Right cardiac atrium (tissue), 5 donors: ENCODE measurements around the gene APCDD1. TPM values are rescaled to one million over a fixed set of nuclear protein-coding genes. Genes with fewer than 3 reads are reported as not detected.
"Not testable (repeated sequence)": the region's sequence is repeated elsewhere in the genome, so short reads cannot be mapped to it uniquely, and the experiment has no call there.

Experiments
- ATAC-seq, 2 donors: fragments of 200-7000 bp; cut with Tn5 transposase; one replicate each; pipeline versions ENCODE4 v1.8.0 to v1.9.1; 2020; ENCODE audit warnings: moderate library complexity in 2 of 2, mild to moderate bottlenecking in 1 of 2
- DNase-seq, 3 donors: peaks; one replicate each; pipeline ENCODE4 v3.0.0-alpha.2; 2020
- H3K27ac ChIP-seq: one replicate; pipeline ENCODE4 v1.5.1; 2013; ENCODE audit warnings: mild to moderate bottlenecking, low read length, control low read depth, moderate library complexity
- H3K27me3 ChIP-seq: one replicate; pipeline ENCODE4 v1.6.1; 2013; ENCODE audit not compliant: control insufficient read depth, insufficient read depth
- H3K4me1 ChIP-seq: one replicate; pipeline ENCODE4 v1.6.1; 2013; ENCODE audit warnings: low read length; ENCODE audit not compliant: control insufficient read depth, insufficient read depth
- H3K4me3 ChIP-seq: one replicate; pipeline ENCODE4 v1.5.1; 2013; ENCODE audit warnings: low read length, control low read depth
- H3K9me3 ChIP-seq: one replicate; pipeline ENCODE4 v1.6.1; 2013; ENCODE audit warnings: low read length; ENCODE audit not compliant: control insufficient read depth
- WGBS: extraction: QIAGEN DNeasy Blood & Tissue Kit; methylation state at CpG from one replicate; pipeline ENCODE4 v1.1.7; 2013; 5-methylcytosine and 5-hydroxymethylcytosine counted together
- intact Hi-C, 4 donors: fragments of 100-400 bp; cut with DNase I; formaldehyde crosslinking; loops; one replicate each; pipeline versions ENCODE4 v1.11.0 to v1.14.0; 2022 to 2023
- polyA plus RNA-seq: library from polyadenylated mRNA; stranded (reverse); fragments of 200-250 nt; gene quantifications from one replicate; pipeline ENCODE4 v1.2.3, GENCODE V29; 2013
- total RNA-seq, 4 donors: library from RNA; stranded (reverse); fragmentation: NEBNext Ultra II Directional; extraction: Animal tissue kit (Norgen Biotek cat#: 25700); gene quantifications; one replicate each; pipeline ENCODE4 v1.2.1, GENCODE V29; 2021
- donor health status: healthy with polysubstance abuse.
- donor health status: DM: no; HTN: yes; CAD: no.
- donor health status: DM: no; HTN: no; CAD: no.
- donor health status: DM: no; HTN: yes; CAD: no; lungs with severe emphysema.
- donor health status: DM: yes; HTN: yes; CAD: no.

Gene APCDD1
- total and polyA plus RNA-seq, 5 donors, result 18.2 to 76.1 (median 48.0) TPM

- Histone ChIP-seq H3K4me3 (no peak overlapping the region), H3K27me3 (no peaks in the 10 kb centered on the region), H3K4me1 (peaks cover 5% of the 10 kb centered on the region), H3K27ac (no peak overlapping the region), H3K9me3 (no peaks in the 10 kb centered on the region)
- intact Hi-C loops, result no loop called here
- 93% methylated on average over 4 of the region's 4 CpGs for WGBS
- ATAC-seq, result no peak
- no peak for DNase-seq
Observed at GRCh38 chr18:10463741-10464140, 9.3 kb downstream of the APCDD1 start.

- H3K27ac ChIP-seq, H3K27me3 ChIP-seq, H3K4me3 ChIP-seq, DNase-seq, H3K9me3 ChIP-seq, H3K4me1 ChIP-seq, ATAC-seq, intact Hi-C loops: not testable (repeated sequence)
- 97% methylated on average over 2 of the region's 2 CpGs for WGBS
Observed at GRCh38 chr18:10464161-10464648, 9.8 kb downstream of the APCDD1 start.

GRCh38 chr18:10465174-10465939, 10.9 kb downstream of the APCDD1 start:
- Histone ChIP-seq H3K27ac (no peak overlapping the region), H3K27me3 (no peaks in the 10 kb centered on the region), H3K9me3 (no peaks in the 10 kb centered on the region), H3K4me3 (no peak overlapping the region), H3K4me1 (peaks cover 5% of the 10 kb centered on the region)
- DNase-seq (no peak), ATAC-seq (no peak)
- intact Hi-C loops, result no loop called here
- 61% methylated on average over 9 of the region's 9 CpGs for WGBS

- Histone ChIP-seq H3K4me1 (peaks cover 2% of the 10 kb centered on the region), H3K27ac (no peak overlapping the region), H3K9me3 (no peaks in the 10 kb centered on the region), H3K27me3 (no peaks in the 10 kb centered on the region), H3K4me3 (no peak overlapping the region)
- intact Hi-C loops, result no loop called here
- DNase-seq, result no peak
- no peak for ATAC-seq
- WGBS, result 89% methylated on average over 7 of the region's 7 CpGs
Observed at GRCh38 chr18:10470429-10470828, 16.0 kb downstream of the APCDD1 start.

- no peaks in the 10 kb centered on the region for H3K27me3 ChIP-seq
- no peaks in the 10 kb centered on the region for H3K9me3 ChIP-seq
- ATAC-seq (no peak), DNase-seq (no peak)
- WGBS, result 89% methylated on average over 22 of the region's 22 CpGs
- H3K27ac ChIP-seq, result no peak overlapping the region
- H3K4me1 ChIP-seq, result peaks cover 2% of the 10 kb centered on the region
- intact Hi-C loops, result no loop called here
- H3K4me3 ChIP-seq, result no peak overlapping the region
Observed at GRCh38 chr18:10471574-10471973, 17.1 kb downstream of the APCDD1 start.

GRCh38 chr18:10473132-10473531, 18.7 kb downstream of the APCDD1 start:
- no peak for ATAC-seq
- intact Hi-C loops, result no loop called here
- peaks cover 5% of the 10 kb centered on the region for H3K4me1 ChIP-seq
- H3K27ac ChIP-seq, result no peak overlapping the region
- 79% methylated on average over 5 of the region's 5 CpGs for WGBS
- H3K27me3 ChIP-seq, result no peaks in the 10 kb centered on the region
- no peak overlapping the region for H3K4me3 ChIP-seq
- DNase-seq, result no peak
- no peaks in the 10 kb centered on the region for H3K9me3 ChIP-seq

- DNase-seq, result peak in 1 of 3 donors; percentile 21
- no peak overlapping the region for H3K4me3 ChIP-seq
- no peak for ATAC-seq
- no peaks in the 10 kb centered on the region for H3K27me3 ChIP-seq
- no peak overlapping the region for H3K27ac ChIP-seq
- peaks cover 3% of the 10 kb centered on the region for H3K4me1 ChIP-seq
- H3K9me3 ChIP-seq, result no peaks in the 10 kb centered on the region
- intact Hi-C loops, result no loop called here
- 96% methylated on average over 17 of the region's 17 CpGs for WGBS
Observed at GRCh38 chr18:10474309-10474708, 19.9 kb downstream of the APCDD1 start.

- ATAC-seq (no peak), DNase-seq (no peak)
- H3K27ac ChIP-seq, result no peak overlapping the region
- H3K4me3 ChIP-seq, result no peak overlapping the region
- H3K27me3 ChIP-seq, result no peaks in the 10 kb centered on the region
- 78% methylated on average over 3 of the region's 3 CpGs for WGBS
- intact Hi-C loops, result no loop called here
- no peaks in the 10 kb centered on the region for H3K9me3 ChIP-seq
- H3K4me1 ChIP-seq, result peaks cover 3% of the 10 kb centered on the region
Observed at GRCh38 chr18:10475276-10475653, 20.8 kb downstream of the APCDD1 start.

- no peaks in the 10 kb centered on the region for H3K9me3 ChIP-seq
- DNase-seq (peak in 1 of 3 donors; percentile 40), ATAC-seq (no peak)
- H3K4me1 ChIP-seq, result peaks cover 3% of the 10 kb centered on the region
- no peak overlapping the region for H3K27ac ChIP-seq
- no peaks in the 10 kb centered on the region for H3K27me3 ChIP-seq
- 83% methylated on average over 15 of the region's 15 CpGs for WGBS
- no peak overlapping the region for H3K4me3 ChIP-seq
- intact Hi-C loops, result no loop called here
Observed at GRCh38 chr18:10475654-10476291, 21.3 kb downstream of the APCDD1 start.

GRCh38 chr18:10476338-10476791, 21.9 kb downstream of the APCDD1 start:
- Histone ChIP-seq H3K27ac (no peak overlapping the region), H3K27me3 (no peaks in the 10 kb centered on the region), H3K9me3 (no peaks in the 10 kb centered on the region), H3K4me1 (peaks cover 3% of the 10 kb centered on the region), H3K4me3 (no peak overlapping the region)
- WGBS, result 73% methylated on average over 9 of the region's 9 CpGs
- no peak for ATAC-seq
- intact Hi-C loops, result no loop called here
- no peak for DNase-seq

- Histone ChIP-seq H3K9me3 (no peaks in the 10 kb centered on the region), H3K4me1 (peaks cover 3% of the 10 kb centered on the region), H3K27ac (no peak overlapping the region), H3K4me3 (no peak overlapping the region), H3K27me3 (no peaks in the 10 kb centered on the region)
- DNase-seq (no peak), ATAC-seq (no peak)
- WGBS, result 55% methylated on average over 3 of the region's 3 CpGs
- intact Hi-C loops, result no loop called here
Observed at GRCh38 chr18:10477121-10477862, 22.9 kb downstream of the APCDD1 start.
